Measurements from ENCODE around the gene MEFV.
"Not testable (repeated sequence)": the region's sequence is repeated elsewhere in the genome, so short reads cannot be mapped to it uniquely, and the experiment has no call there.

The MEFV gene

GRCh38 chr16:3256146-3256865 lies at the start of gene MEFV:
MEFV (minus strand) TSS chr16:3256633; CDS start chr16:3256587, 46 bp downstream.
- DNase-seq, result no peak

GRCh38 chr16:3306078-3306477 lies 49.6 kb upstream of the MEFV start:
- DNase-seq, result no peak

GRCh38 chr16:3305109-3306068 lies 49.0 kb upstream of the MEFV start, which contains the start of the genes TIGD7 and ZNF75A:
TIGD7 (minus strand) TSS chr16:3305430; CDS start chr16:3300614, 4,816 bp downstream.
ZNF75A (plus strand) TSS chr16:3305497; CDS start chr16:3308429, 2,932 bp downstream.
- DNase-seq, result peak; percentile 94

GRCh38 chr16:3304370-3304769 lies 47.9 kb upstream of the MEFV start:
- no peak for DNase-seq

GRCh38 chr16:3295783-3296182 lies 39.4 kb upstream of the MEFV start:
- DNase-seq, result no peak

- DNase-seq, result no peak
Observed at GRCh38 chr16:3295209-3295608, 38.8 kb upstream of the MEFV start.

- no peak for DNase-seq
Observed at GRCh38 chr16:3292604-3293003, 36.2 kb upstream of the MEFV start.

GRCh38 chr16:3289998-3290673 lies 33.7 kb upstream of the MEFV start:
- no peak for DNase-seq

- DNase-seq, result no peak
Observed at GRCh38 chr16:3285131-3285530, 28.7 kb upstream of the MEFV start.

GRCh38 chr16:3283543-3284447 lies 27.4 kb upstream of the MEFV start:
- no peak for DNase-seq

- DNase-seq, result peak; percentile 98
Observed at GRCh38 chr16:3282730-3283542, 26.5 kb upstream of the MEFV start, which contains the start of gene ZNF263. ZNF263 (plus strand) TSS chr16:3283491; CDS start chr16:3283819, 328 bp downstream.

GRCh38 chr16:3282103-3282729 lies 25.8 kb upstream of the MEFV start:
- DNase-seq, result peak; percentile 90

- no peak for DNase-seq
Observed at GRCh38 chr16:3281222-3281820, 24.9 kb upstream of the MEFV start.

GRCh38 chr16:3276679-3277078 lies 20.2 kb upstream of the MEFV start:
- DNase-seq, result no peak

GRCh38 chr16:3274947-3275346 lies 18.5 kb upstream of the MEFV start:
- no peak for DNase-seq

GRCh38 chr16:3274490-3274889 lies 18.1 kb upstream of the MEFV start:
- DNase-seq, result no peak

- DNase-seq, result not testable (repeated sequence)
Observed at GRCh38 chr16:3271281-3271680, 14.8 kb upstream of the MEFV start.

GRCh38 chr16:3270718-3271117 lies 14.3 kb upstream of the MEFV start:
- not testable (repeated sequence) for DNase-seq

GRCh38 chr16:3268294-3268693 lies 11.9 kb upstream of the MEFV start:
- no peak for DNase-seq
